Measurements from ENCODE around the gene ARIH1. TPM values are rescaled to one million over a fixed set of nuclear protein-coding genes. Genes with fewer than 3 reads are reported as not detected.

ARIH1 gene
- total RNA-seq, 4 donors from 2014 or later: 28.2 to 215 (median 53.7) TPM

DNA sequence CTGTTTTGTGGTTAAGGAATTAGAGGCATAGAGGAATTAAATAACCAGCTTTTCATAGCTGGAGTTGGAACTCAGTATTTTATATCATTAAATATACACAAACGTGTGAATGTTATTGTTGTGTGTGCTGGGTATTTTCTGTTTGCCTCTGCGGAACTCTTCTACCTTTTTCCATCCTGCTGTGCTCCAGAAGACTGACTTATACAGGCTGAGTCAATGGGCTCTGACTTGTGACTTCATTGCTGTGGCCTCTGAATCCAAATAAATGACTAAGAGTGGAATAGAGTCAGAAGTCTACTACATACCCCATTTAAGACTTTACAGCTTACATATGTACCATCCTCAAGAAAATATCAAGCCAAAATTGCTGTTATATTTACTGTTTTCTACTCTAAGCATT, 17.6 kb downstream of the ARIH1 start:
- no peak for DNase-seq
- H3K4me3 ChIP-seq: no peak overlapping the region
- H3K9me3 ChIP-seq: no peaks in the 10 kb centered on the region
- no peak for TF ChIP-seq POLR2A (IDR thresholded peaks at IDR 0.05)
- TF ChIP-seq, protein P1, sequence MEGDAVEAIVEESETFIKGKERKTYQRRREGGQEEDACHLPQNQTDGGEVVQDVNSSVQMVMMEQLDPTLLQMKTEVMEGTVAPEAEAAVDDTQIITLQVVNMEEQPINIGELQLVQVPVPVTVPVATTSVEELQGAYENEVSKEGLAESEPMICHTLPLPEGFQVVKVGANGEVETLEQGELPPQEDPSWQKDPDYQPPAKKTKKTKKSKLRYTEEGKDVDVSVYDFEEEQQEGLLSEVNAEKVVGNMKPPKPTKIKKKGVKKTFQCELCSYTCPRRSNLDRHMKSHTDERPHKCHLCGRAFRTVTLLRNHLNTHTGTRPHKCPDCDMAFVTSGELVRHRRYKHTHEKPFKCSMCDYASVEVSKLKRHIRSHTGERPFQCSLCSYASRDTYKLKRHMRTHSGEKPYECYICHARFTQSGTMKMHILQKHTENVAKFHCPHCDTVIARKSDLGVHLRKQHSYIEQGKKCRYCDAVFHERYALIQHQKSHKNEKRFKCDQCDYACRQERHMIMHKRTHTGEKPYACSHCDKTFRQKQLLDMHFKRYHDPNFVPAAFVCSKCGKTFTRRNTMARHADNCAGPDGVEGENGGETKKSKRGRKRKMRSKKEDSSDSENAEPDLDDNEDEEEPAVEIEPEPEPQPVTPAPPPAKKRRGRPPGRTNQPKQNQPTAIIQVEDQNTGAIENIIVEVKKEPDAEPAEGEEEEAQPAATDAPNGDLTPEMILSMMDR (IDR thresholded peaks at IDR 0.05): no peak
- H3K36me3 ChIP-seq: no peaks in the 10 kb centered on the region
- intact Hi-C loops (cut with DNase I; ENCODE audit: low total_unique reads): no loop called here
- H3K27me3 ChIP-seq: no peaks in the 10 kb centered on the region
- no peak overlapping the region for H3K27ac ChIP-seq
- H3K4me1 ChIP-seq: peaks cover 0 to 5% of the 10 kb centered on the region in 2 donors

DNA sequence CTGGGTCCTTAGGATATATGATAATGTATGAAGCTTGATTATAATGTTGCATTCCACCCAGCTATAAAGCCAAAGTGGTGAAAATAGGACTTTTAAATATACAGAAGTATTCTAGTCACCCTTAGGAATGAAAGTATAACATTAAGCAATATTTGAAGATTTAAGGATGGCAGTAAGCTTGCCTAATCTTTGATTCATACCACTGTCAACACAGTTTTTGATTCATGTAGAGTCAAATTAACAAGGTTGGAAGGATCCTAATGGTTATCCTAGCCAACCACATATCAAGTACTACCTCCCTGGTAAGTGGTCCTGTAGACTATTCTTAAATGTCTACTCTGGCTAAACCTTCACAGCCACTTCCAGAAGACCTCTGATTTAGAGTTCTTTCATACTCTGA, 18.6 kb downstream of the ARIH1 start:
- H3K27ac ChIP-seq: no peak overlapping the region
- TF ChIP-seq, protein P1 (IDR thresholded peaks at IDR 0.05): no peak
- no peak for TF ChIP-seq POLR2A (IDR thresholded peaks at IDR 0.05)
- H3K27me3 ChIP-seq: no peaks in the 10 kb centered on the region
- no peak overlapping the region for H3K4me3 ChIP-seq
- intact Hi-C loops (cut with DNase I; ENCODE audit: low total_unique reads): no loop called here
- H3K4me1 ChIP-seq: peaks cover 0 to 5% of the 10 kb centered on the region in 2 donors
- no peaks in the 10 kb centered on the region for H3K9me3 ChIP-seq
- no peak for DNase-seq
- H3K36me3 ChIP-seq: no peaks in the 10 kb centered on the region

DNA sequence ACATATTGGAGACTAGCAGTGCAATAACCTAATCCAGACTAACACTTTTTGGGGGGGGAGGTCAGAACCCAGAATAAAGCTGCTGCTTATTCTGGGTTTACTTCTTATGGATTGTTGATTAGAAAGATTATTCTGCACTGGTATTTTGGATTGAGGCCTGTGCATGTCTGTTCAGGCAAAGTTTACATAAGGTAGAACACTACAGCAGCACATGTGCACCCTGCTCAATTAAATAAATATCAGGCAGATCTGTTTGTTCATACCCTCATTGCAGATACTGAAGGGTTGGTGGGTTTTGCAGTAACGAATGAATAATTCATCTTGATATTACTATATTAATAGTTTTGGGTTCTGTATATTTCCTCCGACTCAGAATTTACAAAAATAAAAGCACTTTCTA, 19.1 kb downstream of the ARIH1 start:
- H3K4me1 ChIP-seq: peaks cover 0 to 5% of the 10 kb centered on the region in 2 donors
- no peaks in the 10 kb centered on the region for H3K9me3 ChIP-seq
- no peaks in the 10 kb centered on the region for H3K27me3 ChIP-seq
- no peak for TF ChIP-seq POLR2A (IDR thresholded peaks at IDR 0.05)
- TF ChIP-seq, protein P1 (IDR thresholded peaks at IDR 0.05): no peak
- no peak for DNase-seq
- H3K27ac ChIP-seq: no peak overlapping the region
- H3K4me3 ChIP-seq: no peak overlapping the region
- H3K36me3 ChIP-seq: no peaks in the 10 kb centered on the region
- intact Hi-C loops (cut with DNase I; ENCODE audit: low total_unique reads): no loop called here

DNA sequence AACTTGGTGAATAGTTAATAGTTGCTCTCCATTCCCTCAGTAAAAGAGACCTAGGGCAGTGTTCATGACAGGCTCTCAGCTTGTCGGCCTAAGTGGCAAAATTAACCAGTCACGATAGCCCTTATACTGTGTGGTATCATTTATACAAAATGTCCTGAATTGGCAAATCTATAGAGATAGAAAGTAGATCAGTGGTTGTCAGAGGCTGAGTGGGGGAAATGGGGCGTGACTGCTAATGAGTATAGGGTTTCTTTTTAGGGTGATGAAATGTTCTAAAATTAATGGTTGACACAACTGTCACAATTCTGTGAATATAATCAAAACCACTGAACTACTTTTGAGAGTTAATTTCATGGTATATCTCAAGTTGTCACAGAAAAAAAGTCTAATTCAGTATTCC, 20.9 kb downstream of the ARIH1 start:
- H3K27me3 ChIP-seq: no peaks in the 10 kb centered on the region
- H3K27ac ChIP-seq: no peak overlapping the region
- H3K9me3 ChIP-seq: no peaks in the 10 kb centered on the region
- H3K4me1 ChIP-seq: peaks cover 0 to 5% of the 10 kb centered on the region in 2 donors
- H3K4me3 ChIP-seq: no peak overlapping the region
- H3K36me3 ChIP-seq: no peaks in the 10 kb centered on the region
- intact Hi-C loops (cut with DNase I; ENCODE audit: low total_unique reads): no loop called here
- DNase-seq: no peak
- no peak for TF ChIP-seq POLR2A (IDR thresholded peaks at IDR 0.05)
- TF ChIP-seq, protein P1 (IDR thresholded peaks at IDR 0.05): no peak

DNA sequence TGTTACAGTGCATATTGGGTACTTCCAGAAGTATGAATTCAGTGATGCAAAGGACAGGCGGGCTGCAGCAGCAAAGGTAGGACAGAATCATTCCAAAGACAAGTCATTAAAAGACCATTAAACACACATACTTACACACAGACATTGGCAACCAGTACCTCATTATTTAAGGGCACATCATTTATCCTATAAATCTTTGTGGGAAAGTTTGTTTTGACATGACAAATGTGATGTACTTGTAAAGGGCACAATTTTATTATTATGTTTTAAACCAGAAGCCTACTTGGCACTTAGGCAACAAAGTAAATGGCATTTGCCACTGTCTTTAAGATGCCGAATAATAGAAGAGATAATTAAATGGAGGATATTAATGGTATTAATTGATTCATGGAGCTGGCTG, 22.7 kb downstream of the ARIH1 start:
- intact Hi-C loops (cut with DNase I; ENCODE audit: low total_unique reads): no loop called here
- TF ChIP-seq, protein P1 (IDR thresholded peaks at IDR 0.05): no peak
- TF ChIP-seq POLR2A (IDR thresholded peaks at IDR 0.05): no peak
- Histone ChIP-seq H3K27me3 (no peaks in the 10 kb centered on the region), H3K27ac (no peak overlapping the region), H3K36me3 (no peaks in the 10 kb centered on the region), H3K4me1 (peaks cover 0 to 5% of the 10 kb centered on the region in 2 donors), H3K4me3 (no peak overlapping the region), H3K9me3 (no peaks in the 10 kb centered on the region)
- no peak for DNase-seq

Data from uterus (tissue), 4 donors.